ENCODE measurements around the gene SHROOM1.
"Not testable (repeated sequence)": the region's sequence is repeated elsewhere in the genome, so short reads cannot be mapped to it uniquely, and the experiment has no call there.

Gene SHROOM1

GRCh38 chr5:132814503-132815294 is 15.7 kb downstream of the SHROOM1 start:
- no peak overlapping the region for H3K27ac ChIP-seq (ENCODE audit: low read depth, low read length)
- H3K27me3 ChIP-seq (ENCODE audit: insufficient read depth, low read length) = peaks cover 32% of the 10 kb centered on the region
- H3K4me3 ChIP-seq (ENCODE audit: low read depth, low read length) = no peak overlapping the region
- H3K36me3 ChIP-seq (ENCODE audit: insufficient read depth, low read length) = no peaks in the 10 kb centered on the region
- no peaks in the 10 kb centered on the region for H3K79me2 ChIP-seq (ENCODE audit: control insufficient read depth, insufficient read depth, low read length, unreplicated experiment)
- no peak overlapping the region for H2AFZ ChIP-seq (ENCODE audit: low read length, unreplicated experiment)
- H3K4me1 ChIP-seq (ENCODE audit: control insufficient read depth, insufficient read depth, low read length, unreplicated experiment) = peaks cover 9% of the 10 kb centered on the region

DNA sequence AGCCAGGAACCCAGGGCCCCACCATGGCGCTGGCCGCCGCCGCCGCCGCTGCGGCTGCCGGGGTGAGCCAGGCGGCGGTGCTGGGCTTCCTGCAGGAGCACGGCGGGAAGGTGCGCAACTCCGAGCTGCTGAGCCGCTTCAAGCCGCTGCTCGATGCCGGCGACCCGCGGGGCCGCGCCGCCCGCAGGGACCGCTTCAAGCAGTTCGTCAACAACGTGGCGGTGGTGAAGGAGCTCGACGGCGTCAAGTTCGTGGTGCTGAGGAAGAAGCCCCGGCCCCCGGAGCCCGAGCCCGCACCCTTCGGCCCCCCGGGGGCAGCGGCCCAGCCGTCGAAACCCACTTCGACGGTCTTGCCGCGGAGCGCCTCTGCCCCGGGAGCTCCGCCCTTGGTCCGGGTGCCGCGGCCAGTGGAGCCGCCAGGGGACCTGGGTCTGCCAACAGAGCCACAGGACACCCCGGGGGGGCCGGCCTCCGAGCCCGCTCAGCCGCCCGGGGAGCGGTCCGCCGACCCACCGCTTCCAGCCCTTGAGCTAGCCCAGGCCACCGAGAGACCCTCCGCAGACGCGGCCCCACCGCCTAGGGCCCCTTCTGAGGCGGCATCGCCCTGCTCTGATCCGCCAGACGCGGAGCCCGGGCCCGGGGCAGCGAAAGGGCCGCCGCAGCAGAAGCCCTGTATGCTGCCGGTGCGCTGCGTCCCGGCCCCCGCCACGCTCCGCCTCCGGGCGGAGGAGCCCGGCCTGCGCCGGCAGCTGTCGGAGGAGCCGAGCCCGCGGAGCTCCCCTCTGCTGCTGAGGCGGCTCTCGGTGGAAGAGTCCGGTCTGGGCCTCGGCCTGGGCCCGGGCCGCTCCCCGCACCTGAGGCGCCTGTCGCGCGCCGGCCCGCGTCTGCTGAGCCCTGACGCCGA is 16.6 kb downstream of the SHROOM1 start:
- H3K27me3 ChIP-seq (ENCODE audit: insufficient read depth, low read length) = peaks cover 36% of the 10 kb centered on the region
- H2AFZ ChIP-seq (ENCODE audit: low read length, unreplicated experiment) = no peak overlapping the region
- peak overlapping the region; percentile 46; the same call in 1 of the 2 replicates for H3K4me3 ChIP-seq (ENCODE audit: low read depth, low read length)
- H3K79me2 ChIP-seq (ENCODE audit: control insufficient read depth, insufficient read depth, low read length, unreplicated experiment) = no peaks in the 10 kb centered on the region
- peaks cover 8% of the 10 kb centered on the region for H3K4me1 ChIP-seq (ENCODE audit: control insufficient read depth, insufficient read depth, low read length, unreplicated experiment)
- H3K36me3 ChIP-seq (ENCODE audit: insufficient read depth, low read length) = no peaks in the 10 kb centered on the region
- H3K27ac ChIP-seq (ENCODE audit: low read depth, low read length) = no peak overlapping the region

DNA sequence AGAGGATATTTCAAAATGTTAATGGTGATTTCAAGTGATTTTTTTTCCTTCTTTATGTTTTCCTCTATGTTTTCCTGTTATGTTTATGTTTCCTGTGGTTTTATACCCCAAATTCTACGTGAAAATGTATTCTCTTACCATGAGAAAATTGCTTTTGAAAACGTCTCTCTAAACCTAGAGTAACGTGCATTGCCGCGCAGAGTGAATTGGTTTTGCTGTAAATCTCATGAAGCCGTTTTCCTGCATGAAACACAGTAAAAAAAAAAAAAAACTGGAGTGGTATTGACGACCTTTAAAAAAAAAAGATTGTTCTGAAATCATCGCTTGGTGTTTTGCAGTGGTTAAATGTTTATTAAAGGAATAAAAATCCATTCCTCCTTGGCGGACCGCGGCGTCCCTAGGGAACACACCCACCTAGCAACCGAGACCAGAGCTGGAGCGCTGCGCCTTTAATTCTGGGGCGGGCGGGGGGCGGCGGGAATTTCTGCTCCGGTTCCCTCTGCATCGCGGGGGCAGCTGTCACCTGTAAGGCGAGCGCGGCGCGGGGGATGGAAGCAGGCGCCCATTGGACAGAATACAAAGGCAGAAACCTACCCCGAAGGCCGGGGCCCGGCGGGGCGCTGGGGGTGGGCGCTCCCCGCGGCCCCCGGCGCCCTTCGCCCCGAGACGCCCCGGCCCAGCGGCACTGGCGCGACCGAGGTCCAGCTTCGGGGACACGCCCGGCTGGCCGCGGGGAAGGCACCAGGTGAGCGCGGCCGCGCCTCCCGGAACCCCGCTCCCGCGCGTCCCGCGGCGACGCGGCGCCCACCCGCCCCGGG is 17.5 kb downstream of the SHROOM1 start, which contains the start of gene SOWAHA:
Gene SOWAHA (plus strand): TSS at position 522 of the 818 bp plus-strand sequence. CDS start 320 bp downstream, outside the sequence.
- H3K27me3 ChIP-seq (ENCODE audit: insufficient read depth, low read length) = peaks cover 40% of the 10 kb centered on the region

GRCh38 chr5:132812123-132812765 is 18.2 kb downstream of the SHROOM1 start:
- no peaks in the 10 kb centered on the region for H3K79me2 ChIP-seq (ENCODE audit: control insufficient read depth, insufficient read depth, low read length, unreplicated experiment)
- H3K4me3 ChIP-seq (ENCODE audit: low read depth, low read length) = no peak overlapping the region
- peaks cover 8% of the 10 kb centered on the region for H3K4me1 ChIP-seq (ENCODE audit: control insufficient read depth, insufficient read depth, low read length, unreplicated experiment)
- H2AFZ ChIP-seq (ENCODE audit: low read length, unreplicated experiment) = no peak overlapping the region
- no peaks in the 10 kb centered on the region for H3K36me3 ChIP-seq (ENCODE audit: insufficient read depth, low read length)
- H3K27me3 ChIP-seq (ENCODE audit: insufficient read depth, low read length) = peaks cover 40% of the 10 kb centered on the region
- H3K27ac ChIP-seq (ENCODE audit: low read depth, low read length) = no peak overlapping the region

More for the DNA sequence above, 17.5 kb downstream of the SHROOM1 start, which contains the start of gene SOWAHA:
- Histone ChIP-seq H3K4me1 (ENCODE audit: control insufficient read depth, insufficient read depth, low read length, unreplicated experiment) (peaks cover 8% of the 10 kb centered on the region), H3K27ac (ENCODE audit: low read depth, low read length) (no peak within 1 kb of the TSS), H3K36me3 (ENCODE audit: insufficient read depth, low read length) (no peaks in the 10 kb centered on the region), H3K4me3 (ENCODE audit: low read depth, low read length) (peak within 1 kb of the TSS; percentile 46), H2AFZ (ENCODE audit: low read length, unreplicated experiment) (no peak within 1 kb of the TSS), H3K79me2 (ENCODE audit: control insufficient read depth, insufficient read depth, low read length, unreplicated experiment) (no peaks in the 10 kb centered on the region)

GRCh38 chr5:132810605-132811004 is 19.8 kb downstream of the SHROOM1 start:
- no peak overlapping the region for H3K4me3 ChIP-seq (ENCODE audit: low read depth, low read length)
- no peaks in the 10 kb centered on the region for H3K36me3 ChIP-seq (ENCODE audit: insufficient read depth, low read length)
- H3K79me2 ChIP-seq (ENCODE audit: control insufficient read depth, insufficient read depth, low read length, unreplicated experiment) = no peaks in the 10 kb centered on the region
- no peak overlapping the region for H2AFZ ChIP-seq (ENCODE audit: low read length, unreplicated experiment)
- peaks cover 40% of the 10 kb centered on the region for H3K27me3 ChIP-seq (ENCODE audit: insufficient read depth, low read length)
- H3K27ac ChIP-seq (ENCODE audit: low read depth, low read length) = no peak overlapping the region
- peaks cover 5% of the 10 kb centered on the region for H3K4me1 ChIP-seq (ENCODE audit: control insufficient read depth, insufficient read depth, low read length, unreplicated experiment)

DNA sequence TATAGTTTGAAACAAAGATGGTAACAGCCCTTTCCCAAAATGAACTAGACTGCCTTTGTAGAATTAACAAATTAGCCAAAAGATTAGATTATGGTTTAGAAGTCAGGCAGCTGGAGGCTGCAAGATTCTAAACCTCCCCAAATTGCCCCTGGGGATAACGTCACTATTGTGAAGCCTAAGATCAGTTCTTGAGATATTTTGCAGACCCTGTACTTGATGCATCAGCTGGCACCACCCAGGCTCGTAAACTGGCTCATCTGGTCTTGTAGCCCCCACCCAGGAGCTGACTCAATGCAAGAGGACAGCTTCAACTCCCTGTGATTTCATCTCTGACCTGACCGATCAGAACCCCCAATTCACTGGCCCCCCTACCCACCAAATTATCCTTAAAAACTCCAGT is 21.6 kb downstream of the SHROOM1 start:
- Histone ChIP-seq H3K27ac (ENCODE audit: low read depth, low read length) (no peak overlapping the region), H3K4me3 (ENCODE audit: low read depth, low read length) (no peak overlapping the region), H3K27me3 (ENCODE audit: insufficient read depth, low read length) (peaks cover 36% of the 10 kb centered on the region), H2AFZ (ENCODE audit: low read length, unreplicated experiment) (no peak overlapping the region), H3K79me2 (ENCODE audit: control insufficient read depth, insufficient read depth, low read length, unreplicated experiment) (no peaks in the 10 kb centered on the region), H3K36me3 (ENCODE audit: insufficient read depth, low read length) (no peaks in the 10 kb centered on the region), H3K4me1 (ENCODE audit: control insufficient read depth, insufficient read depth, low read length, unreplicated experiment) (no peaks in the 10 kb centered on the region)

DNA sequence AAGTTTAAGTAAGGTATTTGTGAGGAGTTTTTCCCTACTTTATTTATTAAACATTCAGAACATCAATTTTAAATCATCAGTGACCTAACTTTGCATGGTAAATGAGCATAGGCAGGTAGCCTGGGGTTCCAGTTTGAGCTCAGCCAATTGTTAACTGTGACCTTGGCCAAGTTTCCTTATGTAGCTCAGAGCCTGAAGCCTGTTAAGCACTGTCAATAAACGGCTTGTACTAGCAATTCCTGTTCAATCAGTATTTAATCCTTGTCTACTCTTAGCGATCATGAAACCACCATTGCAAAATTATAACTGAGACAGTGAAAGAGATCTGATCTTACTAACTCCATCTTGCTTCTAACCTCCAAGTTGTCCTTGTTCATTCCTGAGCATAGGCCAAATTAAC is 22.0 kb downstream of the SHROOM1 start:
- H3K79me2 ChIP-seq (ENCODE audit: control insufficient read depth, insufficient read depth, low read length, unreplicated experiment) = no peaks in the 10 kb centered on the region

GRCh38 chr5:132807163-132807838 is 23.1 kb downstream of the SHROOM1 start:
- no peak overlapping the region for H2AFZ ChIP-seq (ENCODE audit: low read length, unreplicated experiment)
- no peak overlapping the region for H3K27ac ChIP-seq (ENCODE audit: low read depth, low read length)
- peaks cover 30% of the 10 kb centered on the region for H3K27me3 ChIP-seq (ENCODE audit: insufficient read depth, low read length)
- H3K79me2 ChIP-seq (ENCODE audit: control insufficient read depth, insufficient read depth, low read length, unreplicated experiment) = no peaks in the 10 kb centered on the region
- no peaks in the 10 kb centered on the region for H3K36me3 ChIP-seq (ENCODE audit: insufficient read depth, low read length)
- no peak overlapping the region for H3K4me3 ChIP-seq (ENCODE audit: low read depth, low read length)
- H3K4me1 ChIP-seq (ENCODE audit: control insufficient read depth, insufficient read depth, low read length, unreplicated experiment) = no peaks in the 10 kb centered on the region

More for the DNA sequence above, 22.0 kb downstream of the SHROOM1 start:
- H3K4me1 ChIP-seq (ENCODE audit: control insufficient read depth, insufficient read depth, low read length, unreplicated experiment) = no peaks in the 10 kb centered on the region
- H3K36me3 ChIP-seq (ENCODE audit: insufficient read depth, low read length) = no peaks in the 10 kb centered on the region
- H3K27ac ChIP-seq (ENCODE audit: low read depth, low read length) = no peak overlapping the region
- H3K27me3 ChIP-seq (ENCODE audit: insufficient read depth, low read length) = peaks cover 32% of the 10 kb centered on the region
- H3K4me3 ChIP-seq (ENCODE audit: low read depth, low read length) = no peak overlapping the region
- H2AFZ ChIP-seq (ENCODE audit: low read length, unreplicated experiment) = no peak overlapping the region

DNA sequence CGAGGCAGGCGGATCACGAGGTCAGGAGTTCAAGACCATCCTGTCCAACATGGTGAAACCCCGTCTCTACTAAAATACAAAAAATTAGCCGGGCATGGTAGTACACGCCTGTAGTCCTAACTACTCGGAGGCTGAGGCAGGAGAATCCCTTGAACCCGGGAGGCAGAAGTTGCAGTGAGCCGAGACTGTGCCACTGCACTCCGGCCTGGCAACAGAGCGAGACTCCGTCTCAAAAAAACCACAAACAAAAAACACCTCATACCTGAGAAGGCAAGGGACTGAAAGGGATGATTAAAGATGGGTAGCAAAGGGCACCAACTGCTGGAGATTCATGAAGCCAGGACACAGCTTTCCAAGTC is 23.7 kb downstream of the SHROOM1 start:
- H3K27ac ChIP-seq (ENCODE audit: low read depth, low read length); H3K4me3 ChIP-seq (ENCODE audit: low read depth, low read length); H3K36me3 ChIP-seq (ENCODE audit: insufficient read depth, low read length); H3K79me2 ChIP-seq (ENCODE audit: control insufficient read depth, insufficient read depth, low read length, unreplicated experiment); H2AFZ ChIP-seq (ENCODE audit: low read length, unreplicated experiment); H3K4me1 ChIP-seq (ENCODE audit: control insufficient read depth, insufficient read depth, low read length, unreplicated experiment): not testable (repeated sequence)
- peaks cover 30% of the 10 kb centered on the region for H3K27me3 ChIP-seq (ENCODE audit: insufficient read depth, low read length)
